Gastroesophageal sphincter (tissue), 3 donors: ENCODE data around the gene CYSTM1.
"Not testable (repeated sequence)": the region's sequence is repeated elsewhere in the genome, so short reads cannot be mapped to it uniquely, and the experiment has no call there.

Source experiments
- CTCF ChIP-seq, 4 experiments: fragments of 200-600 bp in 2 of 4; fragments of 450-650 bp in 2 of 4; sonication (generic) in 1 of 4; IDR thresholded peaks; one replicate each; pipeline ENCODE4 v1.5.1; 2017 to 2019; ENCODE audit warnings: antibody characterized with exemption in 4 of 4, mild to moderate bottlenecking in 2 of 4, moderate library complexity in 2 of 4
- EP300 ChIP-seq: sonication (generic); formaldehyde crosslinking; IDR thresholded peaks from one replicate; pipeline ENCODE4 v1.6.1; 2017; ENCODE audit warnings: antibody characterized with exemption, mild to moderate bottlenecking
- POLR2AphosphoS5 ChIP-seq: sonication (generic); formaldehyde crosslinking; IDR thresholded peaks from one replicate; pipeline ENCODE4 v1.6.1; 2017; ENCODE audit warnings: antibody characterized with exemption

- not testable (repeated sequence) for TF ChIP-seq EP300; CTCF (IDR thresholded peaks at IDR 0.05); POLR2AphosphoS5
Measured at GRCh38 chr5:140198915-140199314, 23.9 kb downstream of the CYSTM1 start.
